Progenitor cell of endocrine pancreas (in vitro differentiated cells): ENCODE measurements around the gene RMP24.
"Not testable (repeated sequence)": the region's sequence is repeated elsewhere in the genome, so short reads cannot be mapped to it uniquely, and the experiment has no call there.

Experiments
- DNase-seq: peaks from one replicate; pipeline ENCODE4 v3.0.0; 2021; ENCODE audit warnings: low spot score; ENCODE audit not compliant: unreplicated experiment
- H3K27ac Mint-ChIP-seq: 2 replicates; pipeline ENCODE4 v1.8.0; 2021; ENCODE audit warnings: mild to moderate bottlenecking, moderate library complexity, mixed read lengths
- H3K27me3 Mint-ChIP-seq: 2 replicates; pipeline ENCODE4 v1.8.0; 2021; ENCODE audit warnings: mixed read lengths
- H3K36me3 Mint-ChIP-seq: 2 replicates; pipeline ENCODE4 v1.8.0; 2022; ENCODE audit warnings: mixed read lengths; ENCODE audit not compliant: insufficient read depth
- H3K4me1 Mint-ChIP-seq: 2 replicates; pipeline ENCODE4 v1.8.0; 2021; ENCODE audit warnings: low read depth, mixed read lengths
- H3K4me3 Mint-ChIP-seq: 2 replicates; pipeline ENCODE4 v1.8.0; 2021; ENCODE audit warnings: low read depth, mild to moderate bottlenecking, moderate library complexity, mixed read lengths
- H3K9me3 Mint-ChIP-seq: 2 replicates; pipeline ENCODE4 v1.8.0; 2021; ENCODE audit warnings: low read depth, mixed read lengths
- TF ChIP-seq, protein P1 (sequence below): fragments of 200-600 bp; sonication (generic); IDR thresholded peaks from one replicate; pipeline ENCODE4 v1.5.0; 2021; ENCODE audit warnings: antibody characterized with exemption, mild to moderate bottlenecking; ENCODE audit not compliant: unreplicated experiment

Gene RMP24

DNA sequence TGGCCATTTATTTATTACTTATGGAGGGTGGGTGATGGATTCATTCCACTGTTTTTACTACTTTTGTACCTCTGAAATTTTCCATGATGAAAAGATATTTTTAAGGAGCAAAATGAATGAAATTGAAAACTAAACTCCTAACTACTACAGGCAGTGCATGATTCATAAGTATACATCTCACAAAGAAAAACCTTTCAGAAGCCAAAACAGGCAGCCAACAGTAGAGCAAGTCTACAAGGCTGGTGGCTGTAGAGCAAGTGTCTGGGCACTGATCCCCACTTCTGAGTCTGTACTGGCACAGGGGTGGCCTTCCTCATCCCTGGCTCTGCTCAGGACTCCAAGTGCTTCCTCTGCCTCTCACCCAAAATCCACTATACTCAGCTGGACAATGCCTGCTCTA lies 8.2 kb upstream of the RMP24 start:
- Mint-ChIP-seq H3K36me3 (no peaks in the 10 kb centered on the region), H3K4me1 (no peaks in the 10 kb centered on the region), H3K27me3 (no peaks in the 10 kb centered on the region), H3K4me3 (no peak overlapping the region), H3K9me3 (peaks cover 5% of the 10 kb centered on the region), H3K27ac (no peak overlapping the region)
- TF ChIP-seq, protein P1, sequence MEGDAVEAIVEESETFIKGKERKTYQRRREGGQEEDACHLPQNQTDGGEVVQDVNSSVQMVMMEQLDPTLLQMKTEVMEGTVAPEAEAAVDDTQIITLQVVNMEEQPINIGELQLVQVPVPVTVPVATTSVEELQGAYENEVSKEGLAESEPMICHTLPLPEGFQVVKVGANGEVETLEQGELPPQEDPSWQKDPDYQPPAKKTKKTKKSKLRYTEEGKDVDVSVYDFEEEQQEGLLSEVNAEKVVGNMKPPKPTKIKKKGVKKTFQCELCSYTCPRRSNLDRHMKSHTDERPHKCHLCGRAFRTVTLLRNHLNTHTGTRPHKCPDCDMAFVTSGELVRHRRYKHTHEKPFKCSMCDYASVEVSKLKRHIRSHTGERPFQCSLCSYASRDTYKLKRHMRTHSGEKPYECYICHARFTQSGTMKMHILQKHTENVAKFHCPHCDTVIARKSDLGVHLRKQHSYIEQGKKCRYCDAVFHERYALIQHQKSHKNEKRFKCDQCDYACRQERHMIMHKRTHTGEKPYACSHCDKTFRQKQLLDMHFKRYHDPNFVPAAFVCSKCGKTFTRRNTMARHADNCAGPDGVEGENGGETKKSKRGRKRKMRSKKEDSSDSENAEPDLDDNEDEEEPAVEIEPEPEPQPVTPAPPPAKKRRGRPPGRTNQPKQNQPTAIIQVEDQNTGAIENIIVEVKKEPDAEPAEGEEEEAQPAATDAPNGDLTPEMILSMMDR, result no peak
- DNase-seq, result no peak

DNA sequence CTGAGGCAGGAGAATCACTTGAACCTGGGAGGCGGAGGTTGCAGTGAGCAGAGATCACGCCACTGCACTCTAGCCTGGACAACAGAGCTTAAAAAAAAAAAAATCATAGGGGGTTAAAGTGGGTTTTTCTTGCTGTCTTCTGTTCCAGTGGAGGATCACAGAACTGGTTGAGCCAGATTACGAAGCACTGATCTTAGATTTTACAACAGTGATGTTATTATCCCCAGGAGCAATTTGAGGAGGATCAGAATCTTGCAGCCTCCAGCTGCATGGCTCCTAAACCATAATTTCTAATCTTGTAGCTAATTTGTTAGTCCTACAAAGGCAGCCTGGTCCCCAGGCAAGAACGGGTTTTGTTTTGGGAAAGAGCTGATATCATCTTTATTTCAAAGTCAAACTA lies 4.6 kb upstream of the RMP24 start:
- not testable (repeated sequence) for DNase-seq, H3K9me3 Mint-ChIP-seq, H3K27ac Mint-ChIP-seq, H3K36me3 Mint-ChIP-seq, H3K4me3 Mint-ChIP-seq, H3K4me1 Mint-ChIP-seq, H3K27me3 Mint-ChIP-seq

DNA sequence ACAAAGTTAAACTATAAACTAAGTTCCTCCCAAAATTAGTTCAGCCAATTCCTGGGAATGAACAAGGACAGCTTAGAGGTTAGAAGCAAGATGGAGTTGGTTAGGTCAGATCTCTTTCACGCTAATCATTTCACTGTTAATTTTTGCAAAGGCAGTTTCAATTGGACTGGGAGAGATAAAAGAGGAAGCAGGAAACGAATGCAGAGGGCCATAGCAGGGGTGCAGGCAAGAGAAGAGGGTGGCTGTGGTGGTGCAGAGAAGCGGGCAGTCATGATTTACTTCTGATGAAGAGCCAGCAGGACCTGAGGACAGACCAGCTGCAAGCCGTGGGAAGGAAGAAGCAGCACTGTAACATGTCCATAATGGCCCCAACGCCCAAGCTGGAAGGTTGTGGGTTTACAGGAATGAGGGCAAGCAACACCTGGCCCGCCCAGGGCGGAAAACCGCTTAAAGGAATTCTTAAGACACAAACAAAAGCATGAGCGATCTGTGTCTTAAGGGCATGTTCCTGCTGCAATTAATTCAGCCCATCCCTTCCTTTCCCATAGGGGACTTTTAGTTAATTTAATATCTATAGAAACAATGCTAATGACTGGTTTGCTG lies 4.1 kb upstream of the RMP24 start:
- DNase-seq, result no peak
- Mint-ChIP-seq H3K9me3 (no peaks in the 10 kb centered on the region), H3K4me1 (peaks cover 5% of the 10 kb centered on the region), H3K27me3 (no peaks in the 10 kb centered on the region), H3K27ac (no peak overlapping the region), H3K36me3 (no peaks in the 10 kb centered on the region), H3K4me3 (no peak overlapping the region)
- TF ChIP-seq, protein P1, result no peak

DNA sequence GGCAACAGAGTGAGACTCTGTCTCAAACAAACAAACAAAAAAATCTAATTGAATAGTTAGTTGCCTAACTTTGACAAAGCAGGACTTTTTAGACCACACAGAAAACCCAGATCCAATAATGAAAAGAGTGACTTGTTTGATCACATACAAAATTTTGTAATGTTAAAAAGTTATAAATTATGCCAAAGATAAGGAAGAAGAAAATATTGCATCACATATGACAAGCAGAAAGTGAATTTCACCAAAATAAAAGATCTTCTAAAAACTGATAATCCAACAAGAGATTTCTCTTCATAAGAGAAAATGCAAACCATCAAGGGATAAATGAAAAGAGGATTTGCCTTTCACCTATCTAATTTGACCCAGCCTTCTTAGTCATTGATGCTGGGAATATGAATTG lies 2.8 kb upstream of the RMP24 start:
- Mint-ChIP-seq H3K4me1 (peaks cover 11% of the 10 kb centered on the region), H3K4me3 (no peak overlapping the region), H3K27ac (no peak overlapping the region), H3K9me3 (no peaks in the 10 kb centered on the region), H3K36me3 (no peaks in the 10 kb centered on the region), H3K27me3 (no peaks in the 10 kb centered on the region)
- TF ChIP-seq, protein P1, result no peak
- DNase-seq, result no peak

DNA sequence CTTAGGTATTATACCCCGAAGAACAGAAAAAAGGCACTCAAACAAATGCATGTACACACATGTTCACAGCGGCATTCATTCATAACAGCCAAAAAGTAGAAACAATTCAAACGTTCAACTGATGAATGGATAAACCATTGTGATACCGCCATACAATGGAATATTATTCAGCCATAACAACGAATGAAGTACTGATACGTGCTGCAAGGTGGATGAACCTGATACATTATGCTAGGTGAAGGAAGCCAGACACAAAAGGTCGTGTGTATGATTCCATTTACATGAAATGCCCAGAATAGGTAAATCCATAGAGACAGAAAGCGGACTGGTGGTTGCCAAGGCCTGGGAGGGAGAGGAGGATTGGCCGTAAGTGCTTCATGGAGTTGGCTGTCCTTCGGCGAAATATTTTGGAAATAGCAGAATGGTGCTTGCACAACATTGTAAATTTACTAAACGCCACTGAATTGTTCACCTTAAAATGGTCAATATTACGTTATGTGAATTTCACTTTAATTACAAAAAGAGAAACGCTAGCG lies 750 bp upstream of the RMP24 start:
- H3K27me3 Mint-ChIP-seq, result no peaks in the 10 kb centered on the region
- TF ChIP-seq, protein P1, result no peak
- no peaks in the 10 kb centered on the region for H3K9me3 Mint-ChIP-seq
- peak overlapping the region; percentile 90 for H3K4me3 Mint-ChIP-seq
- peaks cover 11% of the 10 kb centered on the region for H3K4me1 Mint-ChIP-seq
- H3K36me3 Mint-ChIP-seq, result peaks cover 10% of the 10 kb centered on the region
- H3K27ac Mint-ChIP-seq, result peak overlapping the region; percentile 85
- no peak for DNase-seq

DNA sequence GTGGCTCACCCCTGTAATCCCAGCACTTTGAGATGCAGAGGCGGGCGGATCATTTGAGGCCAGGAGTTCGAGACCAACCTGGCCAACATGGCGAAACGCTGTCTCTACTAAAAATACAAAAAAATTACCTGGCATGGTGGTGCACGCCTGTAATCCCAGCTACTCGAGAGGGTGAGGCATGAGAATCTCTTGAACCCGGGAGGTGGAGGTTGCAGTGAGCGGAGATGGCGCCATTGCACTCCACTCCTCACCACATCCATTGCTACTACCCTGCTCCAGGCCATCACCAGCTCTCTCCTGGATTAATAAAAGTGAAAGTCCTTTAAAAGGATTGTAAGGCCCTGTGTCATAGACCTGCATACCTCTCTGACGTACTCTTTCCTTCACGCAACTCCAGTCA lies 1.2 kb downstream of the RMP24 start:
- peak overlapping the region; percentile 90 for H3K4me3 Mint-ChIP-seq
- DNase-seq, result no peak
- peaks cover 11% of the 10 kb centered on the region for H3K4me1 Mint-ChIP-seq
- TF ChIP-seq, protein P1, result no peak
- peaks cover 26% of the 10 kb centered on the region for H3K36me3 Mint-ChIP-seq
- H3K27ac Mint-ChIP-seq, result peak overlapping the region; percentile 97
- H3K27me3 Mint-ChIP-seq, result no peaks in the 10 kb centered on the region
- no peaks in the 10 kb centered on the region for H3K9me3 Mint-ChIP-seq
